ENCODE results near the gene IRF8.

- TF ChIP-seq CTCF (IDR thresholded peaks at IDR 0.05) (no peak), POLR2AphosphoS5 (IDR thresholded peaks at IDR 0.05) (no peak), POLR2A (IDR thresholded peaks at IDR 0.05) (no peak)
Measured at GRCh38 chr16:85908889-85909589, 10.1 kb downstream of the IRF8 start.
